Erythroblast (primary cell): ENCODE measurements around the gene ARRB1.
A peak's percentile ranks its signal among the peaks of the same experiment; 100 is the strongest.

Experiments used
- GATA1 ChIP-seq: IDR thresholded peaks from 2 replicates; pipeline ENCODE4 v1.6.1; 2011; ENCODE audit warnings: low read depth, mild to moderate bottlenecking, control low read depth, low read length, moderate library complexity
- POLR2A ChIP-seq: IDR thresholded peaks from 2 replicates; pipeline ENCODE4 v1.6.1; 2011; ENCODE audit warnings: mild to moderate bottlenecking, low read length

GRCh38 chr11:75399344-75400145 is 48.1 kb upstream of the ARRB1 start, which contains the start of gene RPS3:
- TF ChIP-seq POLR2A (peak; percentile 98), GATA1 (no peak)
